GM23338 (cell line): ENCODE measurements around the gene ADPGK. TPM values are rescaled to one million over a fixed set of nuclear protein-coding genes. Genes with fewer than 3 reads are reported as not detected.

ENCODE experiments used
- ATAC-seq: fragments of 200-7000 bp; cut with Tn5 transposase; 3 replicates; pipeline ENCODE4 v1.9.1; 2020
- DNase-seq: peaks from one replicate; pipeline ENCODE4 v3.0.0-alpha.2; 2015; ENCODE audit warnings: low spot score
- H2AFZ ChIP-seq: fragments of 200-600 bp; sonication (generic); 2 replicates; pipeline ENCODE4 v1.8.0; 2016; ENCODE audit warnings: antibody characterized with exemption, mild to moderate bottlenecking, moderate library complexity
- H3F3A ChIP-seq: fragments of 200-600 bp; sonication (generic); replicated peaks from 2 replicates; pipeline ENCODE4 v1.8.0; 2017; ENCODE audit warnings: antibody characterized with exemption, mixed run types, low read depth
- H3K27ac ChIP-seq: fragments of 200-600 bp; sonication (generic); 2 replicates; pipeline ENCODE4 v1.6.1; 2016; ENCODE audit warnings: low read depth
- H3K27me3 ChIP-seq: fragments of 200-600 bp; sonication (generic); 2 replicates; pipeline ENCODE4 v1.8.0; 2016; ENCODE audit warnings: mild to moderate bottlenecking, mixed run types, moderate library complexity; ENCODE audit not compliant: insufficient read depth
- H3K36me3 ChIP-seq: fragments of 200-600 bp; sonication (generic); 2 replicates; pipeline ENCODE4 v1.8.0; 2016; ENCODE audit warnings: mild to moderate bottlenecking; ENCODE audit not compliant: insufficient read depth
- H3K4me1 ChIP-seq: fragments of 200-600 bp; sonication (generic); 2 replicates; pipeline ENCODE4 v1.8.0; 2016; ENCODE audit warnings: mild to moderate bottlenecking, moderate library complexity; ENCODE audit not compliant: insufficient read depth
- H3K4me2 ChIP-seq: fragments of 200-600 bp; sonication (generic); 2 replicates; pipeline ENCODE4 v1.7.1; 2017; ENCODE audit warnings: mixed run types
- H3K4me3 ChIP-seq: fragments of 200-600 bp; sonication (generic); 2 replicates; pipeline ENCODE4 v1.6.1; 2016; ENCODE audit warnings: mixed run types
- H3K79me2 ChIP-seq: fragments of 200-600 bp; sonication (generic); replicated peaks from 2 replicates; pipeline ENCODE4 v1.8.0; 2017; ENCODE audit warnings: mild to moderate bottlenecking; ENCODE audit not compliant: insufficient read depth
- H3K9me2 ChIP-seq: fragments of 200-600 bp; sonication (generic); 2 replicates; pipeline ENCODE4 v1.8.0; 2017; ENCODE audit not compliant: insufficient read depth
- H4K20me1 ChIP-seq: fragments of 200-600 bp; sonication (generic); replicated peaks from 2 replicates; pipeline ENCODE4 v1.8.0; 2017; ENCODE audit warnings: mild to moderate bottlenecking; ENCODE audit not compliant: insufficient read depth
- H3K27ac Mint-ChIP-seq: 2 replicates; pipeline ENCODE4 v1.8.0; 2020; ENCODE audit warnings: inconsistent platforms, mild to moderate bottlenecking, moderate library complexity, mixed read lengths
- H3K27me3 Mint-ChIP-seq: 3 replicates; pipeline ENCODE4 v1.8.0; 2022; ENCODE audit warnings: low read depth, mild to moderate bottlenecking, moderate library complexity, mixed read lengths, inconsistent platforms; ENCODE audit not compliant: insufficient read depth, poor library complexity
- H3K36me3 Mint-ChIP-seq: 3 replicates; pipeline ENCODE4 v1.8.0; 2021; ENCODE audit warnings: low read depth, mild to moderate bottlenecking, inconsistent platforms, moderate library complexity, mixed read lengths
- H3K4me1 Mint-ChIP-seq: 3 replicates; pipeline ENCODE4 v1.8.0; 2020; ENCODE audit warnings: mild to moderate bottlenecking, inconsistent platforms, mixed read lengths
- H3K4me3 Mint-ChIP-seq: 3 replicates; pipeline ENCODE4 v1.8.0; 2021; ENCODE audit warnings: moderate library complexity, mild to moderate bottlenecking, inconsistent platforms, mixed read lengths
- H3K9me3 Mint-ChIP-seq: 3 replicates; pipeline ENCODE4 v1.8.0; 2020; ENCODE audit warnings: moderate library complexity, mild to moderate bottlenecking, inconsistent platforms, mixed read lengths
- CREB1 ChIP-seq: fragments of 250-450 bp; sonication (Bioruptor Pico); IDR thresholded peaks from 2 replicates; pipeline ENCODE4 v1.5.0; 2020; ENCODE audit warnings: low read depth, mild to moderate bottlenecking, moderate library complexity
- ETS1 ChIP-seq: IDR thresholded peaks from 2 replicates; pipeline ENCODE4 v1.6.1; 2016; ENCODE audit warnings: antibody characterized with exemption
- EZH2 ChIP-seq: fragments of 200-600 bp; sonication (generic); IDR thresholded peaks from one replicate; pipeline ENCODE4 v1.8.0; 2017; ENCODE audit warnings: antibody characterized with exemption, mild to moderate bottlenecking, low read depth; ENCODE audit not compliant: unreplicated experiment
- EZH2phosphoT487 ChIP-seq: fragments of 200-600 bp; sonication (generic); IDR thresholded peaks from one replicate; pipeline ENCODE4 v1.8.1; 2018; ENCODE audit warnings: antibody characterized with exemption; ENCODE audit not compliant: unreplicated experiment
- JUNB ChIP-seq: IDR thresholded peaks from one replicate; pipeline ENCODE4 v1.6.1; 2016; ENCODE audit warnings: antibody characterized with exemption; ENCODE audit not compliant: unreplicated experiment
- NANOG ChIP-seq: IDR thresholded peaks from 2 replicates; pipeline ENCODE4 v1.6.1; 2016; ENCODE audit warnings: antibody characterized with exemption, borderline replicate concordance
- POLR2AphosphoS5 ChIP-seq: IDR thresholded peaks from 2 replicates; pipeline ENCODE4 v1.6.1; 2016; ENCODE audit warnings: antibody characterized with exemption, low read depth
- REST ChIP-seq: IDR thresholded peaks from one replicate; pipeline ENCODE4 v1.6.1; 2018; ENCODE audit warnings: antibody characterized with exemption; ENCODE audit not compliant: unreplicated experiment
- STAT1 ChIP-seq: IDR thresholded peaks from one replicate; pipeline ENCODE4 v1.6.1; 2016; ENCODE audit warnings: antibody characterized with exemption; ENCODE audit not compliant: unreplicated experiment
- ZNF114 ChIP-seq: fragments of 250-450 bp; sonication (Bioruptor Pico); IDR thresholded peaks from 2 replicates; pipeline ENCODE4 v1.5.0; 2020; ENCODE audit warnings: mild to moderate bottlenecking, moderate library complexity
- ZNF331 ChIP-seq: fragments of 250-450 bp; sonication (Bioruptor Pico); IDR thresholded peaks from 2 replicates; pipeline ENCODE4 v1.5.0; 2020; ENCODE audit warnings: low read depth, mild to moderate bottlenecking, moderate library complexity
- polyA plus RNA-seq: library from polyadenylated mRNA; unstranded; fragments of >200 nt; fragmentation: Nextera tagmentation; extraction: Ambion mirVana; gene quantifications from 2 replicates; pipeline ENCODE4 v1.2.1, GENCODE V29; 2016
- total RNA-seq: library from RNA; depleted of rRNA; stranded (reverse); fragments of >200 nt; shearing (Covaris generic); gene quantifications from 2 replicates; pipeline ENCODE4 v1.2.3, GENCODE V29; 2014
- TF ChIP-seq, protein P1 (sequence below): fragments of 250-450 bp; sonication (Bioruptor Pico); IDR thresholded peaks from 2 replicates; pipeline ENCODE4 v1.5.0; 2020; ENCODE audit warnings: mild to moderate bottlenecking, moderate library complexity

Gene ADPGK
- total and polyA plus RNA-seq, 2 experiments from 2014 or later = 21.5 to 57.0 TPM

DNA sequence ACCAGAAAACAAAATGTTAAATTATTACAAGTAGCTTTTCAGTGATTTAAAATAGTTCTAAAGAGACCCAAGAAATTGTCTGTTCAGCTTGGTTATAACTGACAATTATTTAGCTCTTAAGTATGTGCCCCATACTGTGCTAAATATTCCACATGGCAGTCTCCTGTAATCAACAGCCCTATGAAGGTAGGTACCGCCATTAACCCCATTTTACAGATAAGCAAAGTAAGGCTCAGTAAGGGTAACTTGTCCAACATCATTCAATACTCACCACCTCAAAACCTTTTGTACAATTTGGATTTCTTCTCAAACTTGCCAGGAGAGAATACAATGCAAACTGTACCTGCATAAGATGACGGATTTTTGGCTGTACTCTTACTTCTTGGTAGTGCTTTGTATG lies 33.9 kb downstream of the ADPGK start:
- H3K4me3 Mint-ChIP-seq = no peak overlapping the region
- no peak overlapping the region for H3K27ac Mint-ChIP-seq
- peaks cover 30% of the 10 kb centered on the region for H3K36me3 Mint-ChIP-seq
- Histone ChIP-seq H3K27ac (no peak overlapping the region), H3F3A (no peaks in the 10 kb centered on the region), H3K36me3 (peaks cover 9% of the 10 kb centered on the region; the same call in 1 of the 2 replicates), H3K9me2 (no peaks in the 10 kb centered on the region), H2AFZ (no peak overlapping the region), H3K4me1 (no peaks in the 10 kb centered on the region), H3K4me3 (no peak overlapping the region), H3K79me2 (no peaks in the 10 kb centered on the region), H3K4me2 (no peak overlapping the region), H4K20me1 (no peaks in the 10 kb centered on the region; the same call in 1 of the 2 replicates), H3K27me3 (no peaks in the 10 kb centered on the region)
- no peaks in the 10 kb centered on the region for H3K4me1 Mint-ChIP-seq
- ATAC-seq (no peak), DNase-seq (no peak)
- TF ChIP-seq ZNF331 (CRISPR knock-in tag) (no peak), EZH2 (no peak)
- H3K9me3 Mint-ChIP-seq = peaks cover 8% of the 10 kb centered on the region; the same call in 2 of the 3 replicates
- H3K27me3 Mint-ChIP-seq = no peaks in the 10 kb centered on the region

DNA sequence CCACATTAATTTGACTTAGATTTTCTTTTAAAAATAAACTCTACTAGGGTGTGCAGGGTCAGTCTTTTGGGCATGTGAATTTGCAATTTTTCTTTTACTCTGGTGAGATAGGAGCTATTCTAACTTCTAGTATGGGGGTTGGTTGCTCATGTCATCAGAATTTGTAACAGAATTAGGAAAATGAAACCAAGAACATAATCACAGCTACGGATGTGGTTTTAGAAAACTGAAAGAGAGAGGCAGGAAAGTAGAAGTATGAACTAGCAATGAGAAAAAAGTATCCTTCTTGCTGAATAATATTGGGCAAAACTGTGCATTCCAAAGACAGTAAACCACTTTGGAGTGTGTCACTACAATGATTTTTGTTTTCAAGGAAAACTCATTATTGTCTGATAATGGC lies 43.3 kb downstream of the ADPGK start:
- no peak overlapping the region for H3K27ac Mint-ChIP-seq
- DNase-seq (no peak), ATAC-seq (no peak)
- Histone ChIP-seq H3K4me3 (no peak overlapping the region), H3K27ac (no peak overlapping the region), H3F3A (no peaks in the 10 kb centered on the region), H3K4me1 (no peaks in the 10 kb centered on the region), H3K4me2 (no peak overlapping the region), H3K36me3 (peaks cover 15% of the 10 kb centered on the region; the same call in 1 of the 2 replicates), H3K27me3 (no peaks in the 10 kb centered on the region), H3K79me2 (no peaks in the 10 kb centered on the region), H3K9me2 (no peaks in the 10 kb centered on the region), H2AFZ (no peak overlapping the region), H4K20me1 (no peaks in the 10 kb centered on the region; the same call in 1 of the 2 replicates)
- H3K9me3 Mint-ChIP-seq = peaks cover 33% of the 10 kb centered on the region; the same call in 2 of the 3 replicates
- no peak overlapping the region for H3K4me3 Mint-ChIP-seq
- peaks cover 7% of the 10 kb centered on the region for H3K27me3 Mint-ChIP-seq
- H3K36me3 Mint-ChIP-seq = peaks cover 76% of the 10 kb centered on the region
- H3K4me1 Mint-ChIP-seq = no peaks in the 10 kb centered on the region
- TF ChIP-seq, protein P1, sequence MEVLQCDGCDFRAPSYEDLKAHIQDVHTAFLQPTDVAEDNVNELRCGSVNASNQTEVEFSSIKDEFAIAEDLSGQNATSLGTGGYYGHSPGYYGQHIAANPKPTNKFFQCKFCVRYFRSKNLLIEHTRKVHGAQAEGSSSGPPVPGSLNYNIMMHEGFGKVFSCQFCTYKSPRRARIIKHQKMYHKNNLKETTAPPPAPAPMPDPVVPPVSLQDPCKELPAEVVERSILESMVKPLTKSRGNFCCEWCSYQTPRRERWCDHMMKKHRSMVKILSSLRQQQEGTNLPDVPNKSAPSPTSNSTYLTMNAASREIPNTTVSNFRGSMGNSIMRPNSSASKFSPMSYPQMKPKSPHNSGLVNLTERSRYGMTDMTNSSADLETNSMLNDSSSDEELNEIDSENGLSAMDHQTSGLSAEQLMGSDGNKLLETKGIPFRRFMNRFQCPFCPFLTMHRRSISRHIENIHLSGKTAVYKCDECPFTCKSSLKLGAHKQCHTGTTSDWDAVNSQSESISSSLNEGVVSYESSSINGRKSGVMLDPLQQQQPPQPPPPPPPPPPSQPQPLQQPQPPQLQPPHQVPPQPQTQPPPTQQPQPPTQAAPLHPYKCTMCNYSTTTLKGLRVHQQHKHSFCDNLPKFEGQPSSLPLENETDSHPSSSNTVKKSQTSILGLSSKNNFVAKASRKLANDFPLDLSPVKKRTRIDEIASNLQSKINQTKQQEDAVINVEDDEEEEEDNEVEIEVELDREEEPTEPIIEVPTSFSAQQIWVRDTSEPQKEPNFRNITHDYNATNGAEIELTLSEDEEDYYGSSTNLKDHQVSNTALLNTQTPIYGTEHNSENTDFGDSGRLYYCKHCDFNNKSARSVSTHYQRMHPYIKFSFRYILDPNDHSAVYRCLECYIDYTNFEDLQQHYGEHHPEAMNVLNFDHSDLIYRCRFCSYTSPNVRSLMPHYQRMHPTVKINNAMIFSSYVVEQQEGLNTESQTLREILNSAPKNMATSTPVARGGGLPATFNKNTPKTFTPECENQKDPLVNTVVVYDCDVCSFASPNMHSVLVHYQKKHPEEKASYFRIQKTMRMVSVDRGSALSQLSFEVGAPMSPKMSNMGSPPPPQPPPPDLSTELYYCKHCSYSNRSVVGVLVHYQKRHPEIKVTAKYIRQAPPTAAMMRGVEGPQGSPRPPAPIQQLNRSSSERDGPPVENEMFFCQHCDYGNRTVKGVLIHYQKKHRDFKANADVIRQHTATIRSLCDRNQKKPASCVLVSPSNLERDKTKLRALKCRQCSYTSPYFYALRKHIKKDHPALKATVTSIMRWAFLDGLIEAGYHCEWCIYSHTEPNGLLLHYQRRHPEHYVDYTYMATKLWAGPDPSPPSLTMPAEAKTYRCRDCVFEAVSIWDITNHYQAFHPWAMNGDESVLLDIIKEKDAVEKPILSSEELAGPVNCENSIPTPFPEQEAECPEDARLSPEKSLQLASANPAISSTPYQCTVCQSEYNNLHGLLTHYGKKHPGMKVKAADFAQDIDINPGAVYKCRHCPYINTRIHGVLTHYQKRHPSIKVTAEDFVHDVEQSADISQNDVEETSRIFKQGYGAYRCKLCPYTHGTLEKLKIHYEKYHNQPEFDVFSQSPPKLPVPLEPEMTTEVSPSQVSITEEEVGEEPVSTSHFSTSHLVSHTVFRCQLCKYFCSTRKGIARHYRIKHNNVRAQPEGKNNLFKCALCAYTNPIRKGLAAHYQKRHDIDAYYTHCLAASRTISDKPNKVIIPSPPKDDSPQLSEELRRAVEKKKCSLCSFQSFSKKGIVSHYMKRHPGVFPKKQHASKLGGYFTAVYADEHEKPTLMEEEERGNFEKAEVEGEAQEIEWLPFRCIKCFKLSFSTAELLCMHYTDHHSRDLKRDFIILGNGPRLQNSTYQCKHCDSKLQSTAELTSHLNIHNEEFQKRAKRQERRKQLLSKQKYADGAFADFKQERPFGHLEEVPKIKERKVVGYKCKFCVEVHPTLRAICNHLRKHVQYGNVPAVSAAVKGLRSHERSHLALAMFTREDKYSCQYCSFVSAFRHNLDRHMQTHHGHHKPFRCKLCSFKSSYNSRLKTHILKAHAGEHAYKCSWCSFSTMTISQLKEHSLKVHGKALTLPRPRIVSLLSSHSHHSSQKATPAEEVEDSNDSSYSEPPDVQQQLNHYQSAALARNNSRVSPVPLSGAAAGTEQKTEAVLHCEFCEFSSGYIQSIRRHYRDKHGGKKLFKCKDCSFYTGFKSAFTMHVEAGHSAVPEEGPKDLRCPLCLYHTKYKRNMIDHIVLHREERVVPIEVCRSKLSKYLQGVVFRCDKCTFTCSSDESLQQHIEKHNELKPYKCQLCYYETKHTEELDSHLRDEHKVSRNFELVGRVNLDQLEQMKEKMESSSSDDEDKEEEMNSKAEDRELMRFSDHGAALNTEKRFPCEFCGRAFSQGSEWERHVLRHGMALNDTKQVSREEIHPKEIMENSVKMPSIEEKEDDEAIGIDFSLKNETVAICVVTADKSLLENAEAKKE (CRISPR knock-in tag) = no peak
- TF ChIP-seq JUNB (no peak), POLR2AphosphoS5 (no peak), REST (no peak), EZH2phosphoT487 (no peak), CREB1 (CRISPR knock-in tag) (no peak), NANOG (no peak), ETS1 (no peak), ZNF114 (no peak), STAT1 (no peak), ZNF331 (CRISPR knock-in tag) (no peak)
